MM.1S (cell line): ENCODE measurements around the gene ZIC2.
"Not testable (repeated sequence)": the region's sequence is repeated elsewhere in the genome, so short reads cannot be mapped to it uniquely, and the experiment has no call there.

Experiments used
- DNase-seq: peaks from one replicate; pipeline ENCODE4 v3.0.0-alpha.2; 2015
- H2AFZ ChIP-seq: fragments of 300-600 bp; sonication (generic); 2 replicates; pipeline ENCODE4 v1.6.0; 2016; ENCODE audit warnings: antibody characterized with exemption, low read length
- H3F3A ChIP-seq: fragments of 300-600 bp; sonication (generic); 2 replicates; pipeline ENCODE4 v1.6.1; 2016; ENCODE audit warnings: mild to moderate bottlenecking, antibody characterized with exemption, low read length, moderate library complexity, mixed read lengths; ENCODE audit not compliant: insufficient read depth
- H3K27ac ChIP-seq: fragments of 300-600 bp; sonication (generic); 2 replicates; pipeline ENCODE4 v1.5.1; 2016; ENCODE audit warnings: mild to moderate bottlenecking, low read length
- H3K27me3 ChIP-seq: fragments of 300-600 bp; sonication (generic); replicated peaks from 2 replicates; pipeline ENCODE4 v1.6.0; 2016; ENCODE audit warnings: low read length; ENCODE audit not compliant: insufficient read depth
- H3K36me3 ChIP-seq: fragments of 300-600 bp; sonication (generic); replicated peaks from 2 replicates; pipeline ENCODE4 v1.6.1; 2016; ENCODE audit warnings: mild to moderate bottlenecking, low read length, mixed read lengths; ENCODE audit not compliant: insufficient read depth
- H3K4me1 ChIP-seq: fragments of 300-600 bp; sonication (generic); 2 replicates; pipeline ENCODE4 v1.6.1; 2016; ENCODE audit warnings: low read length, mixed read lengths
- H3K4me2 ChIP-seq: fragments of 300-600 bp; sonication (generic); 2 replicates; pipeline ENCODE4 v1.6.0; 2016; ENCODE audit warnings: low read depth, low read length
- H3K4me3 ChIP-seq: fragments of 300-600 bp; sonication (generic); 2 replicates; pipeline ENCODE4 v1.5.1; 2016; ENCODE audit warnings: low read length, mixed read lengths
- H3K79me2 ChIP-seq: fragments of 300-600 bp; sonication (generic); 2 replicates; pipeline ENCODE4 v1.6.1; 2016; ENCODE audit warnings: mixed run types, low read length, mixed read lengths
- H3K9ac ChIP-seq: fragments of 300-600 bp; sonication (generic); 2 replicates; pipeline ENCODE4 v1.6.1; 2016; ENCODE audit warnings: low read length, mixed read lengths
- H3K9me2 ChIP-seq: fragments of 300-600 bp; sonication (generic); replicated peaks from 2 replicates; pipeline ENCODE4 v1.6.1; 2016; ENCODE audit warnings: mild to moderate bottlenecking, low read length, mixed read lengths; ENCODE audit not compliant: insufficient read depth
- H3K9me3 ChIP-seq: fragments of 300-600 bp; sonication (generic); replicated peaks from 2 replicates; pipeline ENCODE4 v1.6.1; 2016; ENCODE audit warnings: mild to moderate bottlenecking, low read length, mixed read lengths; ENCODE audit not compliant: insufficient read depth
- H4K20me1 ChIP-seq: fragments of 300-600 bp; sonication (generic); 2 replicates; pipeline ENCODE4 v1.6.1; 2016; ENCODE audit warnings: mild to moderate bottlenecking, low read length, moderate library complexity, mixed read lengths; ENCODE audit not compliant: insufficient read depth
- EZH2 ChIP-seq: fragments of 300-600 bp; sonication (generic); optimal IDR thresholded peaks from 2 replicates; pipeline ENCODE3; 2017; ENCODE audit warnings: low read depth, mild to moderate bottlenecking, antibody characterized with exemption, low read length, mixed read lengths
- EZH2phosphoT487 ChIP-seq: fragments of 300-600 bp; sonication (generic); IDR thresholded peaks from 2 replicates; pipeline ENCODE4 v1.6.1; 2018; ENCODE audit warnings: antibody characterized with exemption, low read length
- TF ChIP-seq, protein P1 (sequence below): fragments of 300-600 bp; sonication (generic); IDR thresholded peaks from 2 replicates; pipeline ENCODE4 v1.5.1; 2016; ENCODE audit warnings: antibody characterized with exemption, low read length, mixed read lengths

ZIC2 gene

DNA sequence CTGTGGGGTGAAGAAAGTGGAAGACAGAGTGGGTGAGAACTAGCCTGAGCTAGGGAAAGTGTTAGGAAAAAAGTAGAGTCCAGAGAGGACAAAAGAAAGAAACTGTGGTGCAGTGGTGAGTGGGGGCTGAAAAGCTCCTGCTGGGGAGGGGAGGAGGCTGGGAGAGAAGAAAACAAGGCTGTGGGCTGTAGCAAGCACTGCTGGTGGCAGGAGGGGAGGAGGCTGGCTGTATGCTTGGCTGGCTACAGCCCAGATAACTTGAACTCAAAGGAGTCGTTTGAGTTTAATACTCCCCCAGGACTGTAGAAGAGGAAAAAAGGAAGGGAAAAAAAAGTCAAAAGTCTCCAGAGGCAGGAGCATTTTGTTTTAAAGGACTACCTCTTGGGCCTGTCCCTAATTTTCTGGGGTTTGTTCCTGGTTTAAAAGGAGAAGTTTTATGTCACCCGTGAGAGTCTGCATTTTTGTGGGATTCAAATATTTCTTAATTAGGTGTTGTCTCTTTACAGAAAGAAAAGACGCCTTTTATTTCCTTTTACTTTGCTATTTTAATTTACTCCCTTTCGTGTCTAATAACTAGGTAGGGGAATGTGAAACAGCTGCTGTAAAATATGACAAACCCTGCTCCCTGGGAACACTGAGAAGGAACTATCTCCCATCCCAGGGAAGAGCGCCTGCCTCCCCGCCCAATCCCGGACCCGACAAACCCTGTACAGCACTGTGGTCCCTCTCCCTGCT, 31.7 kb upstream of the ZIC2 start:
- TF ChIP-seq EZH2 (no peak), EZH2phosphoT487 (no peak)
- TF ChIP-seq, protein P1, sequence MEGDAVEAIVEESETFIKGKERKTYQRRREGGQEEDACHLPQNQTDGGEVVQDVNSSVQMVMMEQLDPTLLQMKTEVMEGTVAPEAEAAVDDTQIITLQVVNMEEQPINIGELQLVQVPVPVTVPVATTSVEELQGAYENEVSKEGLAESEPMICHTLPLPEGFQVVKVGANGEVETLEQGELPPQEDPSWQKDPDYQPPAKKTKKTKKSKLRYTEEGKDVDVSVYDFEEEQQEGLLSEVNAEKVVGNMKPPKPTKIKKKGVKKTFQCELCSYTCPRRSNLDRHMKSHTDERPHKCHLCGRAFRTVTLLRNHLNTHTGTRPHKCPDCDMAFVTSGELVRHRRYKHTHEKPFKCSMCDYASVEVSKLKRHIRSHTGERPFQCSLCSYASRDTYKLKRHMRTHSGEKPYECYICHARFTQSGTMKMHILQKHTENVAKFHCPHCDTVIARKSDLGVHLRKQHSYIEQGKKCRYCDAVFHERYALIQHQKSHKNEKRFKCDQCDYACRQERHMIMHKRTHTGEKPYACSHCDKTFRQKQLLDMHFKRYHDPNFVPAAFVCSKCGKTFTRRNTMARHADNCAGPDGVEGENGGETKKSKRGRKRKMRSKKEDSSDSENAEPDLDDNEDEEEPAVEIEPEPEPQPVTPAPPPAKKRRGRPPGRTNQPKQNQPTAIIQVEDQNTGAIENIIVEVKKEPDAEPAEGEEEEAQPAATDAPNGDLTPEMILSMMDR = no peak
- H3K4me1 ChIP-seq = no peaks in the 10 kb centered on the region
- H3K27ac ChIP-seq = no peak overlapping the region
- H3K4me3 ChIP-seq = no peak overlapping the region
- H3K79me2 ChIP-seq = no peaks in the 10 kb centered on the region
- no peaks in the 10 kb centered on the region for H3K9me3 ChIP-seq
- H2AFZ ChIP-seq = no peak overlapping the region
- no peak overlapping the region for H3K4me2 ChIP-seq
- H3K9me2 ChIP-seq = no peaks in the 10 kb centered on the region
- H3K9ac ChIP-seq = no peak overlapping the region
- DNase-seq = no peak
- H3F3A ChIP-seq = no peaks in the 10 kb centered on the region
- no peaks in the 10 kb centered on the region for H3K27me3 ChIP-seq
- no peaks in the 10 kb centered on the region for H4K20me1 ChIP-seq
- H3K36me3 ChIP-seq = no peaks in the 10 kb centered on the region

DNA sequence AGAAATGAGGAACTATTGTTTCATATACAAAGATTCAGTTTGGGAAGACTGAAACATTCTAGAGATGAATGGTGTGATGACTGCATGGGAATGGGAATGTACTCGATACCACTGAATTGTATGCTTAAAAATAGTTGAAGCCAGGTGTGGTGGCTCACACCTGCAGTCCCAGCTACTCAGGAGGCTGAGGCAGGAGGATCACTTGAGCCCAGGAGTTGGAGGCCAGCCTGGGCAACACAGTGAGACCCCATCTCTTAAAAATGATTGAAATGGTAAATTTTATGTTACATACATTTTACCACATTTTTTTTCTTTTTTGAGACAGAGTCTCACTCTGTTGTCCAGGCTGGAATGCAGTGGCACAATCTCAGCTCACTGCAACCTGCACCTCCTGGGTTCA, 29.9 kb upstream of the ZIC2 start:
- H3K36me3 ChIP-seq, DNase-seq, H3K4me3 ChIP-seq, H3K79me2 ChIP-seq, H3K9ac ChIP-seq, H3K27ac ChIP-seq, H3K4me1 ChIP-seq, H2AFZ ChIP-seq, H3K27me3 ChIP-seq, H3K9me2 ChIP-seq, H3K9me3 ChIP-seq, H3F3A ChIP-seq, H3K4me2 ChIP-seq, H4K20me1 ChIP-seq: not testable (repeated sequence)

DNA sequence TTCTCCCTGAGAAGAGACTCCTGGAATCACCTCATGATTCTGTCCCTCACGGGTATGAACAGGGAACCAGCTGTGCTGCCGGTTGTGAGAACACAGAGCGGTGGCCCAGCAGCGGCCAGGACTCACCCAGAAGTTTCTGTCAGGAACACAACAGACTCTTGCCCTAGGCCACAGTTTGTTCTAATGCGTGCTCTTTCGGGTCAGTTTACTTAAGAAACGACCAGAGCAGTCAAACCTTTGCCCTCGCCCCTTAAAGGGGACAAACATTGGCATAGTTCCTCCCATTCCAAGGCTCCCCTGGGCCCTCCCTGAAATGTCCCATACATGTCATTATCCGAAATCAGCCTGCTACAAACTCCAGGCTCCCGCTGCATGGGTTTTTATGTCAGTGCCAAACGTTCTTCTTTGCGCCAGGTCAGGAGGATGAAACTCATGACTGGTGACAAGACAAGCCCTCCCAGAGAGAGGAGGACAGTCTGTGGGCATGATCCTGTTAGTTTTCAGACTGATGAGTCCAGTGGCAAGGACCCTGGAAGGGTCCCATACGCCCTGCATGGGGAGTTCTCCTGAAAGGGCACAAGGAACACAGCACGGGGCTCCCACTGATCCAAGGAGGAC, 28.3 kb upstream of the ZIC2 start:
- Histone ChIP-seq H3K9me3 (no peaks in the 10 kb centered on the region), H2AFZ (no peak overlapping the region), H3K4me3 (no peak overlapping the region), H3K27me3 (peaks cover 3% of the 10 kb centered on the region; the same call in 1 of the 2 replicates), H4K20me1 (no peaks in the 10 kb centered on the region), H3K27ac (no peak overlapping the region), H3F3A (no peaks in the 10 kb centered on the region), H3K9me2 (no peaks in the 10 kb centered on the region), H3K4me2 (no peak overlapping the region), H3K4me1 (no peaks in the 10 kb centered on the region), H3K36me3 (no peaks in the 10 kb centered on the region), H3K79me2 (no peaks in the 10 kb centered on the region), H3K9ac (no peak overlapping the region)
- TF ChIP-seq EZH2 = no peak
- TF ChIP-seq, protein P1 = no peak
- TF ChIP-seq EZH2phosphoT487 = no peak
- no peak for DNase-seq

DNA sequence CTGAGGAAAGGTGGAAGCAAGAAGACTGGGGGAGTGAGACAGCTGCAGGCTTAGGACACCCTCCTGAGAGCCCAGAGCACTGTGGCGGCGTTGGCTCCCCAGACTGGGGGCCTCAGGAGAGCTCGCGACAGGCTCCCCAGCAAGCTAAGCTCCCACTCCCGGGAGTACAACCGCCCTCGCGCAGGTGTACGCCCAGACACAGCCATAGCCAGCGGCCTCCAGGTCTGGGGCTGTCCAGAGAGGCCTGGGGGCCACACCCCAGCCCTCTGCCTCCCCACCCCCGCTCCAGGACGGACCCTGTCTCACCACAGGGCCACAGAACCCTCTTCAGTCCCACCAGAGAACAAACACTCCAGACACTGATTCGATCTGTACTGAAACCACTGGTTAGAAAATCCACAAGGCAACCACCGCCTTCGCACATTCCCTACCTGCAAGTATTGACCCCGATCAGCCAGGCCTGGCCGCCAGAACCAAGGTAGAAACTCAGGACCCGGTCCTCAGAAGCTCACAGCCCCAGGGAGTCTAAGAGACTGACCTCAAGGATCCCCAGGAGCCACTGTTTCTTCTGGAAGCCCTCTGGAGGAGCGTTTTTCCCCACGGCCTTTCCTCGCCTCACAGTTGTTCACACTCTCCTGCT, 26.4 kb upstream of the ZIC2 start:
- Histone ChIP-seq H3K9me3 (no peaks in the 10 kb centered on the region), H3K36me3 (no peaks in the 10 kb centered on the region), H4K20me1 (no peaks in the 10 kb centered on the region), H3K9me2 (no peaks in the 10 kb centered on the region), H3K27me3 (peaks cover 9% of the 10 kb centered on the region; the same call in 1 of the 2 replicates), H3K27ac (no peak overlapping the region), H3K4me1 (no peaks in the 10 kb centered on the region), H3K9ac (no peak overlapping the region), H2AFZ (no peak overlapping the region), H3K4me2 (no peak overlapping the region), H3K79me2 (no peaks in the 10 kb centered on the region), H3F3A (no peaks in the 10 kb centered on the region), H3K4me3 (no peak overlapping the region)
- TF ChIP-seq, protein P1 = no peak
- no peak for DNase-seq
